ENCODE data around the gene IST1.
"Not testable (repeated sequence)": the region's sequence is repeated elsewhere in the genome, so short reads cannot be mapped to it uniquely, and the experiment has no call there.

Gene IST1

DNA sequence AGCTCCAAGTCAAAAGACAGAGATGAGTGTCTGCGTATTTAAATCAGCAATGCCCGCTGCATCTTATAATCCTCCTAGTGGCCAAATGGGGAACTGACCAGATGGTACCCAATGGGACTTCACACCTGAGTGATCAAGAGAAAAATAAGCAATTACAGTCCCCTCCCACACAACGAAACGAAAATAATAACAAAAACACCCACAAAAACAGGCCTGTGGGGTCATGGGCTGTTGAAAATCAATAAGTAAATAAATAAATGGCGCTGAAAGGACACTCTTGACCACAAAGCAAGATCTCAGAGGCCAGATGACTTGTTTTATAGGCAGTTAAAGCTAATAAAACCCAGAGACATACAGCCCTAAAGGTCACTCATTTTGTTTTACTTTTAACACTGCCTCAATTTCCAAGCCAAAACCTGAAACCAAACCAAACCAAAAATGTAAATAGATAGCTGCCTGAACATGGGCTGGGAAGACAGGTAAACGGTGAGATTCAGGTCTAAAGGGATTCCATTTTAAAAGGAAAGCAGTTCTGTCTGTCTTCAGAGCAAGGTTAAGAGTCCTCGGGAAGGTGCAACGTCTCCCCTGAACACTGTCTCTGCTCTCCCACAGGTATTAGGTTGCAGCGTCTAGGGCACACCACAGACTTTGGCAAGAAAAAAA is 12.7 kb upstream of the IST1 start:
- DNase-seq, result peak; percentile 53

- no peak for DNase-seq
Measured at GRCh38 chr16:71883168-71883848, 12.0 kb upstream of the IST1 start.

- peak; percentile 30 for DNase-seq
Measured at GRCh38 chr16:71883849-71884638, 11.3 kb upstream of the IST1 start, which contains the start of gene ZNF821. ZNF821 (minus strand) TSS chr16:71884182; CDS start chr16:71879946, 4,236 bp downstream.

GRCh38 chr16:71885261-71885650 is 10.1 kb upstream of the IST1 start:
- no peak for DNase-seq

GRCh38 chr16:71889147-71889546 is 6.2 kb upstream of the IST1 start:
- no peak for DNase-seq

- DNase-seq, result no peak
Measured at GRCh38 chr16:71893888-71894228, 1.5 kb upstream of the IST1 start.

GRCh38 chr16:71894229-71894920 is 956 bp upstream of the IST1 start:
- no peak for DNase-seq

DNA sequence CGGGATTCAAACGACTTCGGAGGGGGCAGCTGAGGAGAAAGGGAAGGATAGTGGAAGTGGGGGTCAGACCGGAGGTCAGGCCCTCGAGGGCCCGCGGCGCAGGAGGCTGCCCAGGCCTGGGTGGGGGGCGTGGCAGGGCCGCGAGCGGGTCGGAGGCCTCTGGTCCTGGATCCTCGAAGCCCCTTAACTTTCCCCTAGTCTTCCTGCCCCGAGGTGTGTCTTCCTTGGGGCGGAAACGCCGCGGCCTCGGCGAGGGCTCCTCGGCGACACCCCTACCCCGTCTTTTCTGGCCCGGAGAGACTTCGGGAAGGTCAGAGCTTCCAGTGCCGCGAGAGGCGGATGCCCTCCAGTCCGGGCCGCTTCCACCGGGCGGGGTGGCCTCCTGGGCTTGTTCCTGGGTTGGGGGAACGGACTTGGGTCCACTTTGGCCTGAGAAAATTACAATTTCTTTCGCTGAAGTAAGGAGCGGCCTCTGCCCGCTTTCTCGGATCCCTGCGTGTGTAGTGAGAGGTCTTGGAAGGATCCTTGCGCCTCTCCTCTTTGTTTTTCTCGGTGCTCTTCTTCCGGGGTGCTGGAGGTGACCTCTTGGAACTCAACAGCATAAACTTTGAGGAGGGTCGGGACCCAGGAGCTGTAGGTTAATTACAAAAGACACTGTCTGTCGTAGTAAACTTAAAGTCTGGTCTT is 491 bp downstream of the IST1 start:
- DNase-seq, result no peak

DNA sequence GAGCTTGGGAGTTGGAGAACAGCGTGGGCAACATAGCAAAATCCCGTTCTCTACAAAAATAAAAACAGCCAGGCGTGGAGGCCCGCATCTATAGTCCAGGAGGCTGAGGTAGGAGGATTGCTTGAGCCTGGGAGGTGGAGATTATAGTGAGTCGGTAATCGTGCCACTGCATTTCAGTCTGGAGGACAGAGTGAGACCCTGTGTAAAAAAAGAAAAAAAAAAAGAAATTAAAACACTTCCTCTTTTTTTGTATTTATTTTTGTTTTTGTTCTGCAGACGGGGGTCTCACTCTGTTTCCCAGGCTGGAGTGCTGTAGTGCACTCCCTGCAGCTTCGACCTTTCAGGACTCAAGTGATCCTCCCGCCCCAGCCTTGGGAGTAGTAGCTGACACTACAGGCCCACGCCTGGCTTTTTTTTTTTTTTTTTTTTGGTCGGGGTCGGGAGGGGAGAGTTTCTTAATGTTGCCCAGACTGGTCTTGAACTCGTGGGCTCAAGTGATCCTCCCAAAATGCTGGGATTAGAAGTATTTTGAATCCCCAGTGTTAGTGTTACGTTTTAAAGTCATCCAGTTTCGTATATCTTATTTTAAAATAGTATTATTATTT is 1.5 kb downstream of the IST1 start:
- no peak for DNase-seq

- DNase-seq, result no peak
Measured at GRCh38 chr16:71899171-71899570, 3.8 kb downstream of the IST1 start.

- no peak for DNase-seq
Measured at GRCh38 chr16:71902656-71903365, 7.5 kb downstream of the IST1 start.

DNA sequence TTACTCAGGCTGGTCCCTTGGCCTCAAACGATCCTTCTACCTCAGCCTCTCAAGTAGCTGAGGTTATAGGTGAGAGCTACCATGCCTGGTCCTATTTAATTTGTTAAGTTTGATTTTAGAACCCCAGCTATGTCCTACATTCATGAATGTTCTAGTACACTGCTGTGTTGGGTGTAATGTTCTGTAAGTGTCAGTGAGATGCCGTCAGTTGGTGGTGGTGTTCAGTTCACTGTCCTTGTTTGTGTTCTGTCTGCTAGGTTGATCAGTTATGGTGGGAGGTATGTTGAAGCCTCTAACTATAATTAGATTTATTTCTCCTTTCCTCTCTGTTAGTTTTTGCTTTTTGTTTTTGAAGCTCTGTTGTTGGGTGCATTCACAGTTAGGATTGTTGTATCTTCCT is 8.3 kb downstream of the IST1 start:
- DNase-seq, result no peak

DNA sequence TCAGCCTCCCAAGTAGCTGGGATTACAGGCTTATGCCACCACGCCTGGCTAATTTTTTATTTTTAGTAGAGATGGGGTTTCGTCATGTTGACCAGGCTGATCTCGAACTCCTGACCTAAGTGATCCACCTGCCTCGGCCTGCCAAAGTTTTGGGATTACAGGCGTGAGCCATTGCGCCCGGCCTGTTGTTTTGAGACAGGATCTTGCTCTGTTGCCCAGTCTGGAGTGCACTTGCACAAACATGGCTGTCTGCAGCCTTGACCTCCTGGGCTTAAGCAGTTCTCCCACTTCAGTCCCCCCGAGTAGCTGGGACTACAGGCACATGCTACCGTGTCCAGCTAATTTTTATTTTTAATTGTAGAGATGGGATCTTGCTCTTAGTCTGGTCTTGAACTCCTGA is 8.9 kb downstream of the IST1 start:
- no peak for DNase-seq

GRCh38 chr16:71905765-71906164 is 10.4 kb downstream of the IST1 start:
- not testable (repeated sequence) for DNase-seq

GRCh38 chr16:71911121-71911520 is 15.8 kb downstream of the IST1 start:
- DNase-seq, result no peak

GRCh38 chr16:71912534-71913275 is 17.4 kb downstream of the IST1 start:
- DNase-seq, result no peak

- DNase-seq, result no peak
Measured at GRCh38 chr16:71914802-71915201, 19.5 kb downstream of the IST1 start.

DNA sequence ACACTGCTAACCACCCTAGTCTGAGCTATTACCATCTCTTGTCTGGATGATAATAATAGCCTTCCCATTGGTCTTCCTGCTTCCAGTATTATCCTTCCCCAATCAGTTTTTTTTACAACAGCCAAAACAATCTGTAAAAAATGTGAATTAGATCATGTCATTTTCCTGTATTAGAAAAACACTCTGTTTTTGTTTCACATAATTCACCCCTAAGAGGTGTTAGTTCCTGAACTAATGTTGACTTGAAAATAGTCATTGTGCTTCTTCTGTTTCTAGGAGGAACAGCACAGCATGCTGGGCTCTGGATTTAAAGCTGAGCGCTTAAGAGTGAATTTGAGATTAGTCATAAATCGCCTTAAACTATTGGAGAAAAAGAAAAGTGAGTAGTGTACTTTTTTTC is 20.0 kb downstream of the IST1 start:
- DNase-seq, result no peak

- no peak for DNase-seq
Measured at GRCh38 chr16:71916397-71916920, 21.1 kb downstream of the IST1 start.

DNA sequence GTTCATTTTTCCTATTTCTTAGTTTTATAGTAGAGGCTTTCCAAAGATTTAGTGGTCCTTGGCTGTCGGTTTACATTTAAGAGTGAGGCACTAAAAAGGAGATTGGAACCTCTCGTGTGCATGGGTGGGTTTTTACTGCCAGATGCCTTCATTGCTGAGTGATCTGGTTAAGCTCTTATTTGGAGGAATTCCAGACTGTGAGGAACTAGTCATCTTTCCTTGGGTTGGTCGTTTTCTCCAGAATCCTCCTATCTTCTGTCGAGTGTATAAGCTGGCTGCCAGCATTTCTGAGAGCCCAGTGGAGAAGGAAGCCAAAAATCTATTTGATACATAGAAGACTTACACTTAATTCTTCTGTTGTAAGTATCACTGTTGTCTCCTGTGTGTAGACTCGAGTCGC is 22.6 kb downstream of the IST1 start:
- no peak for DNase-seq

DNA sequence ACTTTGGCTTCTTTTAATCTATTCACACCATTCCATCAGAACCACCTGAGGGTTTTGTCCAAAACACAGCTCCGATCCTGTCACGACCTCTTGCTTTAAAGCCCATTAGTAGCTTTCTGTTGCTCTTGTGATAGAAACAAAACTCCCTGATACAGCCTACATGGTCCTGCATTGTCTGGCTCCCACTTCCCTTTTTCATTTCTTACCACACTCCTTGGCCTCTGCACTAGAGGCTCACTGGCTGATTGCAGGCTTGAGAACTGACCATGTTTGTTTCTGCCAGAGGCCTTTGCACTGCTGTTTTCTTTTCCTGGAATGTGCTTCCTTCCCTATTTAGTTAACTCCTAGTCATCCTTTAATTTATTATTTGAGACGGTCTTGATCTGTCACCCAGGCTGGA is 23.7 kb downstream of the IST1 start:
- no peak for DNase-seq

Measured in DMS 273 treated with DMSO at 0.1 percent for 48 hours (cell line).